HG02623 (cell line): ENCODE data around the gene TMEM128.

ENCODE experiments used
- ATAC-seq: cut with Tn5 transposase; IDR thresholded peaks from one replicate; pipeline ENCODE4 v1.9.1; 2021; ENCODE audit warnings: moderate library complexity; ENCODE audit not compliant: unreplicated experiment

The TMEM128 gene, protein sequence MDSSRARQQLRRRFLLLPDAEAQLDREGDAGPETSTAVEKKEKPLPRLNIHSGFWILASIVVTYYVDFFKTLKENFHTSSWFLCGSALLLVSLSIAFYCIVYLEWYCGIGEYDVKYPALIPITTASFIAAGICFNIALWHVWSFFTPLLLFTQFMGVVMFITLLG

DNA sequence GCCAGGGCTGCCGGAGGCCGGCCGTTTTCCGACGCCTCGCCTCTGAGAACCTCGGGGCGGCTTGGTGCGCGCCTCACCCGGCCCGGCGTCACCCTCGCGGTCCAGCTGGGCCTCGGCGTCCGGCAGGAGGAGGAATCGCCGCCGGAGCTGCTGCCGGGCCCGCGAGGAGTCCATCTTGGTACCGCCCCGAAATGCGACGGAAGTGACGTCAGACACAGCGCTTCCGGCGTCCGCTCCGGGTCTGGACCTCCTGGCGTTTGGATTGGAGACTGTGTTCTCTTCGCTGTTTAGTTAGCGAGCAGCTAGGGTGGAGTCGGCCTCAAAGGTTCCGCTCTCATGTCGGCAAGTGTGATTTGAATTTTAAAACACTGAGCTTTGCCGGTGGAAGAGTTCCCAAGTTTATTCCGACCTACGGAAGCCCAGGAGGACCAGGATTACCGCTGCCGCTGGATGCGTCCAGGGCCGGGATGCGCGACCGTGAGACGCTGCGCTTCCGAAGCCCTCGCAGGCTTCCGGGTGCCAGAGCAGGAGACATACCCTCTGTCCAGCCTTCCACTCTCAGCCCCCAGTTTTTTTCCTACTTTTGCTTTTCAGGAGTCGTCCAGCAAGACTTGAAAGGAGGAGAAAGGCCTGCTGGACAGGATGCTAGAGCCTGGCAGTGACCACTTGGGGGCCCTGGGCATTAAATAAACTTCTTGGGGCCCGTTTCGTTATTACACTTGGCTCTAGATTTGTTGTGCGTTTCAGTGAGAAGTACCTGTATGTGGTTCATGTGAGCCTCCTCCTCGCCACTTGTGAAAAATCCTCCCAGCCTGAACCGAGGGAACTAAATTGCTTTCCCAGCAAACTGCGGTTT is at the start of gene TMEM128:
Gene TMEM128 (minus strand): TSS at position 195 of the 856 bp plus-strand sequence. CDS start 21 bp downstream, at position 174.
- ATAC-seq = peak; percentile 98

DNA sequence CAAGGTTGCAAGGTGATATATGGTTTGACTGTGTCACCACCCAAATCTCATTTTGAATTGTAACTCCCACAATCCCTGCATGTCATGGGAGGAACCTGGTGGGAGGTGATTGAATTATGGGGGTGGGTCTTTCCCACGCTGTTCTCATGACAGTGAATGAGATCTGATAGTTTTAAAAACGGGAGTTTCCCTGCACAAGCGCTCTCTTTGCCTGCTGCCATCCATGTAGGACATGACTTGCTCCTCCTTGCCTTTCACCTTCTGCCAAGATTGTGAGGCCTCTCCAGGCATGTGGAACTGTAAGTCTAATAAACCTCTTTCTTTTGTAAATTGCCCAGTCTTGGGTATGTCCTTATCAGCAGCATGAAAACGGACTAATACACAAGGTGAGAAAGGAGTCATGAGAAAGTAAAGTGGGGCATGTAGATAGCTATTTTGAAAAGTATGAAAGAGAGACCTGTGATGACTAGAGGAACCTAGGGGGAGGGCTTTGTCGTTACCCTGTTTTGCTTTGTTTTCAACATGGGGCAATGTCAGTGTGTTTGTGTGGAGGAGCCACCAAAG is 48.3 kb upstream of the TMEM128 start:
- ATAC-seq = no peak

DNA sequence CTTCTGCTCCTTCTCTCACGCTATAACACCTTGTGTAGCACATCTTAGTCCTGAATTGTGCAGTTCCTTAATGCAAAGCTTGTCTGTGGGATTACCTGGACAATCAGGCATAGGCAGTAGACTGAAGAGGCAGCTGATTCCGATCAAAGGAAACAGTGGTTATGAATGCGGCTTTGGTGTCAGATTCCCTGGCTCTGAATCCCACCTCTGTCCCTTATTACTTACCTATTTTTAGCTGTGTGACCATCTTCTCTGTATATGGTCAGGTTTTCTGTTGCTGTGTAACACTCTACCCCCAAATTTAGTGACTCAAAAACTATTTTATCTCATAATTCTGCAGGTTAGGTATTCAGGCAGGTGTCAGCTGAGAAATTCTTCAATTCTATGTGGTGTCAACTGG is 45.3 kb upstream of the TMEM128 start:
- ATAC-seq = no peak

DNA sequence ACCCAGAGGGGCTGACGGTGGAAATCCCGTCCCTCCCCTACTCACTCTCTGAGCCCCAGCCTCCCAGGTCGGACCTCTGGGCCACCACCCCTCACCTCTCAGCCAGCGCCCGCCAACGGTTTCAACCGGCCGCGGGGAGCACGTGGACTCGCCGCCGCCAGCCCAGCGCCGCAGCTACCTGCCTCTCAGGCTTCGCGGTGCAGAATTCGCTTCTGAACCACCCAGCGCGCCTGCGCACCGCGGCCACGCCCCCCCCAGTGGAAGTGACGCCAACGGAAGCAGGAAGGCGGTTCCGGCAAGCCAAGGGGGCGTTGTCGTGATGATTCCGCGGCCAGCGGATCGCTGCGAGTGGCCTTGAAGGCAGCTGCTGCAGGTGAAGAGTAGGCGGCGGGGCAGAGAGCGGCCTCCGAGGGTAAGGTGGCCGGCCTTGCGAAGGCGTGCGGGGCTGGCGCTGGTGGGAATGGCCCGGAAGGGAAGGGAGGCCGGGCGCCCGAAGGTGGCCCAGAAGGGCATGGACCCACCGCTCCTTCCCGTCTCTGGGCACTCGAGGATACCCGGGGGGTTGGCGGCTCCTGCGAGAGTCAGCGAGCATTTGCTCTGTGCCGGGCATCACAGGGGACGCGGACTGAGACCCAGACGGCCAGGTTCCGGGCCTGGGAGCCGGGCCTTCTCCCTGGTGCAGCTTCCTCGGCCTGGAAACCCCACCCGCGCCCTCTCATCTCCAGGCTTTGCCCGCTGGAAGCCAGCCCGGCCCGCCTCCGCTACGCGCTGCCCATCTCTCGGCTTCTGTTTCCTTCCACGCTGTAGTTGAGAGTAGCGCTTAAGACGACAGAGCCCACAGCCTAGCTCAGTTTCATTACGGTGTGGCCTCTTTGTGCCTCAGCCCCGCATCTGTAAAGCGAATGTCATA is 42.2 kb upstream of the TMEM128 start, which contains the start of the genes LYAR and ZBTB49:
Gene LYAR (minus strand): TSS at position 214 of the 910 bp plus-strand sequence. CDS start 6,412 bp downstream, outside the sequence.
Gene ZBTB49 (plus strand): TSS at position 311 of the 910 bp plus-strand sequence. CDS start 9,695 bp downstream, outside the sequence.
- peak; percentile 93 for ATAC-seq

DNA sequence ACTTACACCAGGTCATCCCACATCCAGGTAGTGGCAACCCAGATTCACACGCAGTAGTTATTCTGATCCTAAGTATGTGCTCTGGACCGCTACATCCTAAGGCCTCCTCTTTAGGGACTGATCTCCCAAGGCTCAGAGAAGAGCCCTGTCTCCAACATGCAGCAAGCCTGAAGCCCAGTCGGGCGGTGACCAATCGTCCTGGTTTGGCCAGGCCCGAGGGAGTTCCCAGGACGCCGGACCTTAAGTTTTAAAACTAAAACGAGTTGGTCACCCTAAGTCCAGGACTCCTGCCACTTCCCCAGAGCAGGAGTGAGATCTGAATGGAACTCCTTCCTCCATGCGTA is 41.5 kb upstream of the TMEM128 start:
- no peak for ATAC-seq

DNA sequence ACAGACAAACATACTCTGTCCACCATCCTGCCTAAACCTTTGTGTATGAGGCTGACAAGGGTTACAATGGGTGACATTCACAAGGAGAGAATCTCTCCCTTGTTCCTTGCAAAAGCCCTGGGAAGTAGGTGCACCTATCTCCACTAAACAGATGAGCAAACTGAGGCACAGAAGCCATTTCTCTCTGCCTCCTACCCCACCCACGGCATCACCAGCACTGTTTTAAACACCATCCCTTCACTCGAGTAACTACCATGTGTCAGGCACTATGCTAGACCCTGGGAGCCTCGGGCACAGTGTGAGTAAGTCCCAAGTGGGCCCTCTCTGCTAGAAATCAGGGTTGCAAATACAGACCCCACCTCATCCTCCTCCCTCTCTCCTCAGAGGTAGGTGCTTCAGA is 41.0 kb upstream of the TMEM128 start:
- ATAC-seq = no peak

DNA sequence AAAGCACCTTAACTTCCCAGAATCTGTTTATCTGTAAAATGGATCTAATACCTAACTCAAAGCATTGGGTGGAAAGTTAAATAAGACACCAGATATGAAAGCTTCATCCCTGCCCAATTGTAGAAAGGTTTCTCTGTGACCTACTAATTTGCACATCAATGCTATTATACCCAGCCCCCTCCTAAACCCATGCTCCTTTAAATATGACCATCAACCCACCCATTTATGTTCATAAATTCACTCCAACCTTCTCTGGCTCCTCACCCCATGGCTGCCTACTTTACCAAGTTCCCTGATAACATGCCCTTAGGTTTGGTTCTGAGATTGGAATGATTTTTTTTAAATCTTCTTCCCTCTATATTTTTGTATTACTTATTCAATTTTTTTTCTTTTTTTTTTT is 40.1 kb upstream of the TMEM128 start:
- no peak for ATAC-seq

DNA sequence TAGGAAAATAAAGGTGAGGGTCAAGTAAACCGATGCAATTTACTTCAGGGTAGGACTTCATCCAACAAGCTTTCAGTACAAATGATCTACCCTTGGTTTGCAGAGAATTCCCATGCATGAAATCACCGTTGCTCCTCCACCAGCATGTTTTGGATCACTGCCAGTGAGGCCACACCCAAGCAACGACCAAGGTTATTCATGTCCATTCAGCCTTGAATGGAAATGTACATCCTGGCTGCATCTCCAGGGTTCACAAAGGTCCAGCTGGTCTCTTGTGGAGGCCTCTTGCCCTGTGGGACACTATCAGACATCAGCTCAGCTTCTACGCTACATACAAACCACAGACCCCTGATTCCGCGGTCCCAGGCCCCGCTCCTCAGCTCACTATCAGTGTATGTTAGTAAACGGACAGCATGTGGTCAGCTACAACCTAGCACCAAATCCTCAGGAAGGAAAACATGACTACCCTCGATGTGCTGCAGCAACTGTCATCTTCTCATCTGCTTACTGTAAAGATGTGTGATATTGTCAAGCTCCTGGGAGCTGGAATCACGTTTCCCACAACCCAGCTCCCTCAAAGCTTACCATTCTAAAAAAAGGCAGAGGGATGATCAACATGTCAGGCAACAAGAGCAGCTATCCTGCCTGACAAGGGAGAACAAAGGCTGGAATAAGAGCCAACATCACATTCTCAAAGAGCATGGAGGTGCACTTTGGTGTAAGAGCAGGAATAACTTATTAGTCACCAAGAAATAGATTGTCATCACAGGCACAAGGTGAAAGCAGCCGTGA is 37.0 kb upstream of the TMEM128 start:
- ATAC-seq = no peak

DNA sequence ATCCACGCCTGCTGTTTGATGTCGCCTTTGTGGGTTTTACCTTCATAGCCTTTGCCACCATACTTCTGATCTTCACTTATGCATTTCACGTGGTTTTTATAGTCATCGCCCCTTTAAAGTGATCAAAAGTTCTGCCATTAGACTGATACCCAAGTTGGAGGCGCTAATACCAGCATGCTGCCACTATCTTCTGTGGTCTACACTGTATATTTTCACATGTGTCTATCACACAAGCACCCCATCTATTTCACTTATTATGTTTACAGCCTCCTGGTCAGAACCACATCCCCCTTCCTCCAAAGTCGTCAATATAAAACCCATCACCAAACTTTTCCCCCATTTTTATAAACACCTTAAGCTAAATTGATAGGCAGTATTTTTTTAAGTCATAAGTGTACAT is 33.8 kb upstream of the TMEM128 start:
- ATAC-seq = no peak

DNA sequence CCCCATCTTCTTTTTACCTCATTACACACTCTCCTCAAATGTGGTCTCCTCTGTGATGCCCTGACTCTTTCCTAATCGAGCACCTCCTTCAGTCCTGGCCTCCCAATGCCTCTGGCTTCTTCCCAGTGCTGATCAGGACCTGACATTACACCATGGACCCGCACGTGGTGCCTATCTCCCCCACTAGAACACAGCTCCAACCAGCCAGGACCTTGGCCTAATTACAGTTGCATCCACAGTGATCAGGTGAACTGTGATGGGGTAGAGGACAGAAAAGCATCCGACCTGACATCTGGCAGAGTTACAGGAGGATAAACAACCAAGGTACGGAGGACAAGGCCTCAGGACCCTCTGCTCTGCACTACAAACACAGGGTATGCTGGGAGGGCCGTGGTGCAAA is 29.5 kb upstream of the TMEM128 start:
- no peak for ATAC-seq

DNA sequence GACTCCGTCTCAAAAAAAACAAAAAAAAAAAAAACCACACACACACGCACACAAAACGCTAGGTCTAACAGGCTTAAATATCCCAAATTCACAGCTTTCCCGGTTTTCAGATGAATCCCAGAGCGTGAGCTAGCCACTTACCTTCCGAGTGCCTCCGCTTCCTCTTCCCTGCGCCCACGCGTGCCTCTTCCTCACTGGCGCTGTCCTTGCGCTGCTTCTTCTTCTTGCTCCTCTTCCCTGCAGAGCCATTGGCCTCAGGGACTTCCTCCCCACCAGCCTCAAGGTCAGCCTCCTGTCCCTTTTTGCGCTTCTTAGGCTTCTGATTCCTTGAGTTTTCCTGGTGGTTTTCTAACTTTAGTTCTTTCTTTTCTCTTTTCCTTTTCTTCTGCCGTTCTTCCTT is 26.2 kb upstream of the TMEM128 start:
- ATAC-seq = no peak

DNA sequence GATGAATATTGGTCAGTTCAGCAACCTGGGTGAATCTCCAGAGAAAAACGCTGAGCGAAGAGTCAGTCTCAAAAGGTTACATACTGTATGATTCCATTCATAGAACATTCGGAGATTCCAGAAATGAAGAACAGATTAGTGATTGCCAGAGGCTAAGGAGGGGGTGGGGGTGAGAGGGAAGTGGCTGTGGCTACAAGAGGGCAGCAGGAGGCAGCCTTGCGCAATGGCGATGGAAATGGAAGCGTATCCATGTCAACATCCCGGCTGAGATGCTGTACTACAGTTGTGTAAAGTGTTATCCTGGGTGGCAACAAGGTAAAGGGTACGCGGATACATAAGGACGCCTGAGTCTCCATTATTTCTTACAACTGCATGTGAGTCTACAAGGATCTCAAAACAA is 23.9 kb upstream of the TMEM128 start:
- no peak for ATAC-seq

DNA sequence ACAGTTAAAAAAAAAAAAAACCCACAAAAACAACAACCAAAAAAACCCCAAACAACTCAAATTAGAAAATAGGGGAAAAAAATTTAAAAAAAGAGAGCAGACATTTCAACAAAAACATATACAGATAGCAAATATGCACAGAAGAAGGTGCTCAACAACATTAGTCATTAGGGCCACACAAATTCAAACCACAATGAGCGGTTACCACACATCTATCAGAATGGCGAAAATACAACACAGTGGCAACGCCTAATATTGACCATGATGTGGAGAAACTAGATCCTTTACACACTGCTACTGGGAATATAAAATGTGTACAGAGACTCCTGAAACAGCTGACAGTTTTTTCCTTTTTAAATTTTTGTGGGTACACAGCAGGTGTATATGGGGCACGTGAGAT is 22.5 kb upstream of the TMEM128 start:
- no peak for ATAC-seq

DNA sequence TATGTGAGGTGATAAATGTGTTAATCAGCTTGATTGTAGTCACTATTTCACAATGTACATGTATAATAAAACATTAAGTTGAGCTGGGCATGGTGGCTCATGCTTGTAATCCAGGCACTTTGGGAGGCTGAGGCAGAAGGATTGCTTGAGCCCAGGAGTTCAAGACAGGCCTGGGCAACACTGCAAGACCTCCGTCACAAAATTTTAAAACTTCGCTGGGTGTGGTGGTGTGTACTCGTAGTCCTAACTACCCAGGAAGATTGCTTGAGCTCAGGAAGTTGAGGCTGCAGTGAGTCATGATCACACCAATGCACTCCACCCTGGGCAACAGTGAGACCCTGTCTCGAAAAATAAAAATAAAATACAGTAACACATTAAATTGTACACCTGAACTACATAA is 21.8 kb upstream of the TMEM128 start:
- no peak for ATAC-seq

DNA sequence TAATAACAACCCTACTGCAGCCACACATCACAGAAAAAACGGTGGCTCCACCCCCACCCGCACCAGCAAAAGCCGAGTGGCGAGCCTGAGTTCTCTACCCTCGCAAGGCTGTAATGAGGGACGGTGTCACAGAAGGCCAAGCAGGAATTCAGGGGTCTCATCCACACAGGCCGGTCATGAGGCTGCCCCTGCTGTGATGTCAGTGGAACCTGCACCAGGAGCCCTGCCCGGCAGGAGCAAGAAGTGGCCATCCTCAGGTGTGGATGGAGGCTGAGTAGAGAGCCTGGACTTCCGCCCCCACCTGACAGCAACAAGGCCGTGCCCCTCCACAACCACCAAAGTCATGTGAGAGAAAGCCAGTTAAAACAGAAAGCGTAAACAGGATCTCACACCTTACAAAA is 21.3 kb upstream of the TMEM128 start:
- ATAC-seq = no peak

DNA sequence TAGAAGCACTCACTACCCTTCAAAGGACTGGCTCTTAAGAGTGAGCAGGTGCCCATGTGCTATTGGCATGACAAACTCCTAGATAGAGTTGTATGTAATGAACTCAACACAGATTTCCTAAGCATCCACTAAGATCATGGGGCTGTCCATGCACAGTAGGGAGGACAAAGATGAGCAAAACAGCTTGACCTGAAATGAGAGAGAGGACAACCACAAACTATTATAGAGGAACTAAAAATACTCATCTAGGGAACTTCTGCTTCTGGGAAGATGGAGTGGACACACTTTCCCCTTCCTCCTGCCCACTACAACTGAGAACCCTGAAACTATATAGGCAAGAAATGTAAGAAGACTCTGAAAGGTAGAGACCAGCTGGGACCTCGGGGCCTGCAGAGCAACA is 20.8 kb upstream of the TMEM128 start:
- no peak for ATAC-seq

DNA sequence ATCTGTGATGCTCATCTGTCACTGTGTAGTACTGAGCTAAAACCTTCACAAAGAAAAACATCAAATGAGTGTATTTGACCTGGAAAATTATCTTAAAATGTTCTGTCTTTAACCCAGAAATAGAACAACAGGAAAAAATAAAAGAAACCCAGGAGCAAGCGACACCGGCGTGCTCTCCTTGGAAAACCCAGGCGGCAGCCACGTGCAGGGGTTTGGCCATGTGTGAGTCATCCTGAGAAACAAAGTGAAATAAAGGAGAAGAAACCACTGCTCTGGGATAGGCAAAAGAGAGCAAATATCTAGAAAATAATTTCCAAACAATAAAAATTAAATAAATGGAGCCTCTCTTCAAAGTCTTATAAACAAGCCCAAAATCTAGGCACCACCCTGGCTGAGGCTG is 20.0 kb upstream of the TMEM128 start:
- ATAC-seq = no peak

DNA sequence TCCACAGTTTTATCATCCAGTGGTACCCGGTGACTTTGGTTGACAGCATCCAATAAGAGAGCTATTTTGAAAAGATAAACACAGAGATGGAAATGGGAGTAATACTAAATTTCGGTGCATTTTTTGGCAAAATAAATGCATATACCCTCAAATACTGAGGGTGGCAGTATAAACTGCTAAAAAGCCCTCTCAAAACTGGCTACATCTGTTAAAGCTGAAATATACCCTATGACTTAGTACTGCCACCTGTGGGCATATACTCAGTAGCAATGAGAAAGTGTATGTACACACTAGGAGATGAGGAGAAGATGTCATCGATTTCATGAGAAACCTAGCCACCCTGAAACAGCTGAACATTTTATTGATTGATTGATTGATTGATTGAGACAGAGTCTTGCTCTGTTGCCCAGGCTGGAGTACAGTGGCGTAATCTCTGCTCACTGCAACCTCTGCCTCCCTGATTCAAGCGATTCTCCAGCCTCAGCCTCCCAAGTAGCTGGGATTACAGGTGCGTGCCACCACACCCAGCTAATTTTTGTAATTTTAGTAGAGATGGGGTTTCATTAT is 12.2 kb upstream of the TMEM128 start:
- ATAC-seq = no peak

DNA sequence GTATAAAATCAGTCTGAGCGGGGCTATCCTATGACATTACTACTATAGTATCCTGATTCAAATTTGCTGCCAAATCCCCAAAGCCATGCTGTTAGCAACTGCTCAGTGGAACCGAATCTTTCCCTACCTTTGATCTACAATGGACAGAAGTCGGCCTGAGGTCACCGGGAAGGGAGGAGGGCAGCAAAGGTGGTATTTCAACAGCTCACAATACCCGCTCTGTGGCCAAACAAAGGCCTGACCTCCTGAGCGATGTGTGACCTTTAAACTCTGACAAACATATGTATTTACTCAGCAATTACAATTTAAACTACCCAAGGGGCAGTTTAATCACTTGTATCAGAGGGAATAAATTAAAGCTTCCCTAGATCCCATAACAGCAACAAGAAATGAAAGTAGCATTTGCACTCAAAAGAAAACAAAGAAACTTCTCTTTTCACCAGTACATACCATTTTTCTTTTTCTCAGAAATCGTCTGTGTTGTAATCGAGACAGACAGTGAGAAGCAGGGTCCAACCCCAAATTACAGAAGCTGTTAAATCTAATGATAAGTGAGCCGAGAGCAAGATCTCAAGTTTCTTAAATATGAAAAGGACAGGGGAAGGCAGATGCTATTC is 11.6 kb upstream of the TMEM128 start:
- ATAC-seq = no peak
